Lung (tissue), 12 donors: Measurements from ENCODE around the gene HM13. TPM values are rescaled to one million over a fixed set of nuclear protein-coding genes. Genes with fewer than 3 reads are reported as not detected.

Experiments
- ATAC-seq: fragments of 200-7000 bp; cut with Tn5 transposase; one replicate; pipeline ENCODE4 v1.9.1; 2020; ENCODE audit warnings: moderate number of reproducible peaks; ENCODE audit not compliant: insufficient read depth, low FRiP score
- DNase-seq, 3 donors: peaks; one replicate each; pipeline ENCODE4 v3.0.0-alpha.2; 2013 to 2017
- H3K27ac ChIP-seq, 2 donors: one replicate each; pipeline ENCODE4 v1.5.1; 2013; ENCODE audit warnings: mild to moderate bottlenecking in 2 of 2, moderate library complexity in 2 of 2, control low read depth in 1 of 2, inconsistent platforms in 1 of 2, low read depth in 1 of 2, low read length in 1 of 2
- H3K27me3 ChIP-seq, 3 donors: one replicate each; pipeline ENCODE4 v1.5.1; 2013; ENCODE audit warnings: low read length in 2 of 3; ENCODE audit not compliant: control insufficient read depth in 3 of 3, insufficient read depth in 3 of 3
- H3K36me3 ChIP-seq, 4 donors: one replicate each; pipeline ENCODE4 v1.5.1; 2013; ENCODE audit warnings: low read length in 4 of 4, mild to moderate bottlenecking in 1 of 4, moderate library complexity in 1 of 4; ENCODE audit not compliant: control insufficient read depth in 4 of 4, insufficient read depth in 4 of 4
- H3K4me1 ChIP-seq, 5 donors: one replicate each; pipeline ENCODE4 v1.5.1; 2013; ENCODE audit warnings: low read length in 5 of 5, mild to moderate bottlenecking in 2 of 5, moderate library complexity in 1 of 5; ENCODE audit not compliant: control insufficient read depth in 5 of 5, insufficient read depth in 5 of 5
- H3K4me3 ChIP-seq: one replicate; pipeline ENCODE4 v1.5.1; 2013; ENCODE audit warnings: mild to moderate bottlenecking, control low read depth, moderate library complexity
- H3K9ac ChIP-seq, 2 donors: one replicate each; pipeline ENCODE4 v1.5.1; 2013; ENCODE audit warnings: low read length in 2 of 2, control low read depth in 1 of 2; ENCODE audit not compliant: insufficient read depth in 1 of 2
- H3K9me3 ChIP-seq, 4 donors: one replicate each; pipeline ENCODE4 v1.5.1; 2013; ENCODE audit warnings: low read length in 3 of 4, mild to moderate bottlenecking in 1 of 4, moderate library complexity in 1 of 4; ENCODE audit not compliant: control insufficient read depth in 4 of 4, insufficient read depth in 3 of 4
- CTCF ChIP-seq: IDR thresholded peaks from 2 replicates; pipeline ENCODE4 v1.5.1; 2012; ENCODE audit warnings: mild to moderate bottlenecking; ENCODE audit errors: control extremely low read depth, extremely low read depth
- WGBS, 2 donors: extraction: QIAGEN DNeasy Blood & Tissue Kit; methylation state at CpG; one replicate each; pipeline ENCODE4 v1.1.7; 2013; 5-methylcytosine and 5-hydroxymethylcytosine counted together
- polyA plus RNA-seq, 2 donors: library from polyadenylated mRNA; stranded (reverse); fragments of 200-250 nt; gene quantifications; one replicate each; pipeline ENCODE4 v1.2.1, GENCODE V29; 2013
- total RNA-seq, 2 donors: library from RNA; depleted of rRNA in 1 of 2; stranded (reverse); fragments of >200 nt in 1 of 2; gene quantifications; one replicate each; pipeline ENCODE4 v1.2.1, GENCODE V29; 2014 to 2021
- donor health status: control.
- donor health status: control.
- donor health status: Bipolar disorder and iron deficiency.
- donor health status: healthy.
- donor health status: DM: yes; HTN: yes; CAD: no.

The HM13 gene
- total and polyA plus RNA-seq, 4 donors: 53.5 to 249 (median 205) TPM

- 87 to 93% methylated on average over 1 of the region's 1 CpG for WGBS, 2 donors
Measured at GRCh38 chr20:31505903-31506302, 8.3 kb upstream of the HM13 start.

DNA sequence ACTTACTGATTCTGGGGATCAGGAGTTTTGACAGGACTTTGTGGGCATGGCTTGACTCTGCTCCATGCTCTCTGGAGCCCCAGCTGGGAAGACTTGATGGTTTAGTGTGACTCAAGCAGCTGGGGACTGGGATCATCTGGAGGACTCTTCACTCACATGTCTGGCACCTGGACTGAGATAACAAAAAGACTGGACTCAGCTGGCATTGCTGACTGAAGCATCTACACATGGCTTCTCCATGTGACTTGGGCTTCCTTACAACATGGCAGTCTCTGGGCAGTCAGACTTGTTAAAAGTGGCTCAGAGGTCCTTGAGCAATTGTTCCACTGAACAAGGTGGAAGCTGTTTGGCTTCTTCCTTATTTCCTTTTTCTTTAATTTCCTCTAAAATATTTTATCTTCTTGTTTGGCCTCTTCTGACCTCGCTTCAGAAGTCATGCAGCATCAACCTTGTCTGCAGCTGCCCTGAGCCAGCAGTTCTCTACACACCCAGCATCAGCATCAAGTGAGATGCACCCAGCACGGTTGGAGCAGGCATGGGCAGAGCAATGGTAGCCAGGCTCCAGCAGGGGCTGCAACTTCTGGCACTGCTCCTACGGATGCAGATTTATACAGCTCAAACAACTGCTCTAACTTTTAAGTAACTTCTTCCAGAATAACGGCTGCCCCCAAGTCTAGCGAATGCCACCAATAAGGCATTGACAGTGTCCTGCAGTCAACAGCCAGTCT, 5.6 kb upstream of the HM13 start:
- no peak for DNase-seq
- ATAC-seq: no peak
- Histone ChIP-seq H3K36me3 (no peaks in the 10 kb centered on the region), H3K4me3 (no peak overlapping the region), H3K9ac (no peak overlapping the region), H3K27me3 (no peaks in the 10 kb centered on the region), H3K27ac (no peak overlapping the region), H3K9me3 (peaks cover 0 to 5% (median 0%) of the 10 kb centered on the region in 4 donors), H3K4me1 (no peaks in the 10 kb centered on the region)
- no peak for TF ChIP-seq CTCF
- WGBS, 2 donors: 86 to 90% methylated on average over 5 of the region's 5 CpGs

More at GRCh38 chr20:31505903-31506302, 8.3 kb upstream of the HM13 start:
- TF ChIP-seq CTCF: no peak
- no peak for ATAC-seq
- no peak for DNase-seq
- Histone ChIP-seq H3K9ac (no peak overlapping the region), H3K4me1 (no peaks in the 10 kb centered on the region), H3K9me3 (peaks cover 0 to 5% (median 0%) of the 10 kb centered on the region in 4 donors), H3K27ac (no peak overlapping the region), H3K4me3 (no peak overlapping the region), H3K27me3 (no peaks in the 10 kb centered on the region), H3K36me3 (no peaks in the 10 kb centered on the region)

GRCh38 chr20:31515072-31515774, 981 bp downstream of the HM13 start:
- DNase-seq (no peak), ATAC-seq (no peak)
- Histone ChIP-seq H3K4me3 (peak overlapping the region; percentile 85), H3K4me1 (peaks cover 11 to 18% (median 16%) of the 10 kb centered on the region in 5 donors), H3K9ac (peak overlapping the region; percentile 81 to 88), H3K27ac (peak overlapping the region in 1 of 2 donors; percentile 89), H3K27me3 (no peaks in the 10 kb centered on the region), H3K36me3 (peaks cover 0 to 12% (median 6%) of the 10 kb centered on the region in 4 donors), H3K9me3 (no peaks in the 10 kb centered on the region)
- no peak for TF ChIP-seq CTCF
- whole genome bisulfite sequencing, 2 donors: 8 to 12% methylated on average over 4 of the region's 4 CpGs
